Measurements from ENCODE around the gene POMT1. TPM values are rescaled to one million over a fixed set of nuclear protein-coding genes. Genes with fewer than 3 reads are reported as not detected.

The POMT1 gene
- total RNA-seq, 2 experiments from 2014 or later, result 50.1 to 50.5 TPM

DNA sequence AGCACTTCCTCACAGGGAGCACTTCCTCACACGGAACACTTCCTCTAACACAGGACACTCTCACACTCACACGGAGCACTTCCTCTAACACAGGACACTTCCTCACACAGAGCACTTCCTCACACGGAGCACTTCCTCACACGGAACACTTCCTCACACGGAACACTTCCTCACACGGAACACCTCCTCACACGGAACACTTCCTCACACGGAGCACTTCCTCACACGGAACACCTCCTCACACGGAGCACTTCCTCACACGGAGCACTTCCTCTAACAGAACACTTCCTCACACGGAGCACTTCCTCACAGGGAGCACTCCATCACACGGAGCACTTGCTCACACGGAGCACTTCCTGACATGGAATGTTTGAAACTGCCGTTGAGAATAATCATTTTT, 13.4 kb downstream of the POMT1 start:
- intact Hi-C loops (cut with DNase I, micrococcal nuclease), result no loop called here
- CTCF ChIA-PET, result no interaction called here

DNA sequence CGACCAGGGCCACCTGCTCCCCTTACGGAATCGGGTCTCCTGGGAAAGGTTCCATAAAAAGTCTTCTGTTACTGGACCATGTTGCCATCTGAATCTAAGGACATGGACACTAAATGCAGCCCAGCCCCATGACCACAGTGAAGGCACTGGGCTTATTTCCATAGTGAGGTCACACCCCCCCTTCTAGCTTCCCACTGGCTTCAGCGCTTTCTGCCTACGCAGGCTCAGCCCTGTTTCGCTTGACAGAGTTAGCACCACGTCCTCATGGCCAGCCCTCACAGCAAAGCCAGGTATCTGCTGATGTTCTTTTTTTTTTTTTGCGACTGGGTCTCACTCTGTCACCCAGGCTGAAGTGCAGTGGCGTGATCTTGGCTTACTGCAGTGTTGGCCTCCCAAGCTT, 14.2 kb downstream of the POMT1 start:
- no peak for ATAC-seq (ENCODE audit: poor library complexity)
- POLR2A ChIA-PET, result interaction anchor here (1.1 kb wide), 1 partner anchor 16 kb away, joined by 5 read pairs; no protein-coding TSS in a partner anchor

More for the DNA sequence above, 13.4 kb downstream of the POMT1 start:
- ATAC-seq (ENCODE audit: poor library complexity) (no peak), DNase-seq (no peak)
- Mint-ChIP-seq H3K4me3 (no peak overlapping the region), H3K27ac (no peak overlapping the region), H3K9me3 (no peaks in the 10 kb centered on the region), H3K27me3 (no peaks in the 10 kb centered on the region), H3K36me3 (ENCODE audit: low read depth) (peaks cover 49% of the 10 kb centered on the region), H3K4me1 (ENCODE audit: low read depth) (no peaks in the 10 kb centered on the region)
- POLR2A ChIA-PET, result interaction anchor here (1.1 kb wide), 1 partner anchor 15 kb away, joined by 5 read pairs; no protein-coding TSS in a partner anchor
- TF ChIP-seq, protein P1, sequence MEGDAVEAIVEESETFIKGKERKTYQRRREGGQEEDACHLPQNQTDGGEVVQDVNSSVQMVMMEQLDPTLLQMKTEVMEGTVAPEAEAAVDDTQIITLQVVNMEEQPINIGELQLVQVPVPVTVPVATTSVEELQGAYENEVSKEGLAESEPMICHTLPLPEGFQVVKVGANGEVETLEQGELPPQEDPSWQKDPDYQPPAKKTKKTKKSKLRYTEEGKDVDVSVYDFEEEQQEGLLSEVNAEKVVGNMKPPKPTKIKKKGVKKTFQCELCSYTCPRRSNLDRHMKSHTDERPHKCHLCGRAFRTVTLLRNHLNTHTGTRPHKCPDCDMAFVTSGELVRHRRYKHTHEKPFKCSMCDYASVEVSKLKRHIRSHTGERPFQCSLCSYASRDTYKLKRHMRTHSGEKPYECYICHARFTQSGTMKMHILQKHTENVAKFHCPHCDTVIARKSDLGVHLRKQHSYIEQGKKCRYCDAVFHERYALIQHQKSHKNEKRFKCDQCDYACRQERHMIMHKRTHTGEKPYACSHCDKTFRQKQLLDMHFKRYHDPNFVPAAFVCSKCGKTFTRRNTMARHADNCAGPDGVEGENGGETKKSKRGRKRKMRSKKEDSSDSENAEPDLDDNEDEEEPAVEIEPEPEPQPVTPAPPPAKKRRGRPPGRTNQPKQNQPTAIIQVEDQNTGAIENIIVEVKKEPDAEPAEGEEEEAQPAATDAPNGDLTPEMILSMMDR (IDR thresholded peaks at IDR 0.05), result no peak
- no peak overlapping the region for H3K4me3 ChIP-seq (ENCODE audit: low read length)
- no peaks in the 10 kb centered on the region for H3K9me3 ChIP-seq (ENCODE audit: control insufficient read depth in 1 of 2, insufficient read depth in 1 of 2, low read length in 2 of 2)
- H3K4me1 ChIP-seq (ENCODE audit: insufficient read depth, low read length), result no peaks in the 10 kb centered on the region
- H3K27ac ChIP-seq (ENCODE audit: low read depth in 1 of 2, low read length in 2 of 2), result no peak overlapping the region
- peaks cover 90% of the 10 kb centered on the region for H3K36me3 ChIP-seq (ENCODE audit: insufficient read depth, low read length)
- H3K27me3 ChIP-seq (ENCODE audit: control insufficient read depth in 1 of 2, insufficient read depth in 2 of 2, low read length in 2 of 2), result no peaks in the 10 kb centered on the region

DNA sequence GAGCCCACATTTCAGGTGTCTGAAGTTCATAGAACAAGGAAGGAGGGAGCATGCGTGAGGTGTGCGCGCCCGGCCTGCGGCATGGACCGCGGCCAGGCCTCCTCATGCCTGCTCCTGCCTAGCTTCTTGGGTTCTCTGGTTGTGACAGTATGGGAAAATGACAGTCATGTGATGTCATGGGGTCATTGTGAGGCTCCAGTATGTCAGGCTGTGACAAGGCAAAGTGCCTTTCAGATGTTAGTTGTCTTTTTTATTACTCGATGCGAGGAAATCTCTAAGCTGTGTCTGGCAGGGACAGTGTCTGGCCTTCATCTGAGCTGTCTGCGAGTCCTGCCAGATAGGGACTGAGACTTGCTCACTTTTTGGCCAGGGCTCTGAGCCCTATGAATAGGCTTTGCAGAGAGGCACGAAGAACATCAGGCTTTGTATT, 15.1 kb downstream of the POMT1 start:
- no peaks in the 10 kb centered on the region for H3K4me1 ChIP-seq (ENCODE audit: insufficient read depth, low read length)
- Mint-ChIP-seq H3K4me1 (ENCODE audit: low read depth) (no peaks in the 10 kb centered on the region), H3K9me3 (no peaks in the 10 kb centered on the region), H3K36me3 (ENCODE audit: low read depth) (peaks cover 47% of the 10 kb centered on the region), H3K4me3 (no peak overlapping the region), H3K27me3 (no peaks in the 10 kb centered on the region), H3K27ac (no peak overlapping the region)
- intact Hi-C loops (cut with DNase I, micrococcal nuclease), result no loop called here
- peaks cover 92% of the 10 kb centered on the region for H3K36me3 ChIP-seq (ENCODE audit: insufficient read depth, low read length)
- H3K27me3 ChIP-seq (ENCODE audit: control insufficient read depth in 1 of 2, insufficient read depth in 2 of 2, low read length in 2 of 2), result no peaks in the 10 kb centered on the region
- DNase-seq, result no peak
- no peak for ATAC-seq (ENCODE audit: poor library complexity)
- ChIA-PET CTCF (no interaction called here), POLR2A (no interaction called here)
- TF ChIP-seq, protein P1 (IDR thresholded peaks at IDR 0.05), result no peak
- no peak overlapping the region for H3K27ac ChIP-seq (ENCODE audit: low read depth in 1 of 2, low read length in 2 of 2)
- H3K4me3 ChIP-seq (ENCODE audit: low read length), result no peak overlapping the region
- H3K9me3 ChIP-seq (ENCODE audit: control insufficient read depth in 1 of 2, insufficient read depth in 1 of 2, low read length in 2 of 2), result no peaks in the 10 kb centered on the region

More for the DNA sequence above, 14.2 kb downstream of the POMT1 start:
- H3K36me3 Mint-ChIP-seq (ENCODE audit: low read depth), result peaks cover 49% of the 10 kb centered on the region
- H3K9me3 ChIP-seq (ENCODE audit: control insufficient read depth in 1 of 2, insufficient read depth in 1 of 2, low read length in 2 of 2), result no peaks in the 10 kb centered on the region
- no peak overlapping the region for H3K27ac ChIP-seq (ENCODE audit: low read depth in 1 of 2, low read length in 2 of 2)
- DNase-seq, result no peak
- H3K27me3 ChIP-seq (ENCODE audit: control insufficient read depth in 1 of 2, insufficient read depth in 2 of 2, low read length in 2 of 2), result no peaks in the 10 kb centered on the region
- no peaks in the 10 kb centered on the region for H3K27me3 Mint-ChIP-seq
- no peaks in the 10 kb centered on the region for H3K4me1 ChIP-seq (ENCODE audit: insufficient read depth, low read length)
- no peaks in the 10 kb centered on the region for H3K9me3 Mint-ChIP-seq
- no peaks in the 10 kb centered on the region for H3K4me1 Mint-ChIP-seq (ENCODE audit: low read depth)
- H3K36me3 ChIP-seq (ENCODE audit: insufficient read depth, low read length), result peaks cover 90% of the 10 kb centered on the region
- no peak overlapping the region for H3K4me3 ChIP-seq (ENCODE audit: low read length)
- TF ChIP-seq, protein P1 (IDR thresholded peaks at IDR 0.05), result no peak
- H3K4me3 Mint-ChIP-seq, result no peak overlapping the region
- H3K27ac Mint-ChIP-seq, result no peak overlapping the region
- intact Hi-C loops (cut with DNase I, micrococcal nuclease), result no loop called here
- CTCF ChIA-PET, result no interaction called here

Data from CD4-positive, alpha-beta T cell (primary cell).